ENCODE measurements around the gene PPIG.

DNA sequence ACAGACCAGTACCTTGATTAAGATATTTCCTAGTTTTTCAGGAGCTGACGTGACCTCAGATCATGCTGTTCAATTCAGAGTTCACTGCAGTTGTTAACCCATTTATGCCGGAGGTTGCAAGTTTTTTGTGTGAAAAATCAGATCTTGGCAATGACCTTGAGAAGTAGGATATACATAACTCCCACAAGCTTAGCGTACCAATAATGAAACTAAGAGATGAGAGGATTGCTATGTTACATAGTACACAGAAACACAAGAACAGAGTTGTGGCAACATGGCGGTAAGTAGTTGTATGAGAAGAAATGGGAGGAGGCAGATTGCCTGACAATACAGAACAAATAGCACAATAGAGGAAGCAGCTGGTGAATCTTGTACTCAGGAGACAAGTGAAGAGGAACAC is 39.1 kb downstream of the PPIG start:
- no peak for TF ChIP-seq CTCF (IDR thresholded peaks at IDR 0.05)
- TF ChIP-seq ZFX (IDR thresholded peaks at IDR 0.05; ENCODE audit: borderline replicate concordance), result no peak
